OCI-LY7 (cell line): ENCODE results near the gene MRAS.
A peak's percentile ranks its signal among the peaks of the same experiment; 100 is the strongest.

Experiments
- CTCF ChIP-seq: fragments of 200-600 bp; sonication (generic); conservative IDR thresholded peaks from 2 replicates; pipeline ENCODE4 v1.5.1; 2014; ENCODE audit warnings: mild to moderate bottlenecking, antibody characterized with exemption, low read length, moderate library complexity, mixed read lengths
- EZH2phosphoT487 ChIP-seq: fragments of 200-600 bp; sonication (generic); IDR thresholded peaks from 2 replicates; pipeline ENCODE4 v1.6.1; 2018; ENCODE audit warnings: low read depth, borderline replicate concordance, mild to moderate bottlenecking, mixed run types, antibody characterized with exemption, low read length, moderate library complexity, mixed read lengths

GRCh38 chr3:138331143-138331894, 17.1 kb upstream of the MRAS start:
- TF ChIP-seq CTCF (peak; percentile 42; the same call in 1 of the 2 replicates), EZH2phosphoT487 (no peak)
